IPS DF 4.7 (cell line): ENCODE data around the gene LSM2.

ENCODE experiments used
- DNase-seq: peaks from one replicate; pipeline ENCODE4 v3.0.0-alpha.2; 2013; ENCODE audit warnings: low spot score; ENCODE audit errors: extremely low read depth

Gene LSM2

DNA sequence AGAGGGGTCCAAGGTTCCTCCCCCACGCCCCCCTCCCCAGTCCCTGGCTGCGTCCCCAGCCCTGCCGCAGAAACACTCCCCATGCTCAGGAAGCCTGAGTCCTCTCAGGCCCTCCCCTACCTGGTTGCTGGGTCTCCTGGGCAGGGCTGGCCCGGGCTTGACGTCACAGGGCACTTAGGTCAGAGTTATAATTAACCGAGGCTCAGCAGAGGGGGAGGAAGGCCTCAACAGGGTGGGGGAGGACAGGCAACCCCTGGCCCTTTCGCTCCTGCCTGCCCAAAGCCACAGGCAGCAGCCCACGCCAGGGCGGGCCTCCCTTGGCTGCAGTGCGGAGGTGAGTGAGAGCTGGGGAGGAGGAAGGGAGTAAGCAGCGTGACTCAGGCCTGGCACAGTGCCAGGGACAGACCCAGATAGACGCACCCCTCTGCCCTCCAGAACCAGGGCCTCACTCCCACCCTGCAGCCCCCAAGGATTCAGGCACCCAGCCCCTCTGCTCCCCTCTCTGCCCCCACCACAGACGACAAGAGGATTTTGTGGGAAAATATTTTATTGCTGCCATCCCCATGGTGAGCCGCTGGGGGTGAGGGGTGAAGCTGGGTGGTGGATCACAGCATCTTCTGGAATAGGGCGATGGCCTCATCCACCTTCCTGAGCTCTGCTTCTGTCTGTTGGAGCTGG lies 29.6 kb downstream of the LSM2 start, which contains the start of gene VWA7:
Gene VWA7 (minus strand): TSS at position 340 of the 678 bp plus-strand sequence. CDS start 549 bp downstream, outside the sequence.
- no peak for DNase-seq

DNA sequence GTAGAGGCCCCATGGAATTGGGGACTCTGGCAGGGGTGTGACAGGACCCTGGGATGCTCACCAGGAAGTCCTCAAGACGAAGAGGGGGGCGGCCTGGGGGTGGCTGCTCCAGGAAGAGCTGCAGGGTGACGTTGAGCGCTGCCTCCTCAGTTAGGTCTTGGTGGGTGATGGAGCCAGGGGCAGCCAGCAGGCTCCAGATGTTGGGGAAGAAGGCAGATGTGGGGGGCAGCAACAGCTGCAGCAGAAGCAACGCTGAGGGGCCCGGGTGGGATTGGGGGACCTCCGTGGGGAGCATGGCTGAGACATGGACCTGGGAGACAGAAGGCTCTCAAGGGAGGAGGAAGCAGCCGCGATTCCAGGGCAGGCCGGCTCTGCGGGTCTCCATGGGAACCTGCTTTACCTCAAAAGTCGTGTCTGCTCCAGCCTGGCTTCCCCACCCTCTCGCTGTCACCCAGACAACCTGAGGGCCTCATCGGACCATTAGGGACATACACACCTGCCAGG lies 30.2 kb downstream of the LSM2 start:
- no peak for DNase-seq

- DNase-seq: no peak
Measured at GRCh38 chr6:31775633-31776484, 30.9 kb downstream of the LSM2 start.

DNA sequence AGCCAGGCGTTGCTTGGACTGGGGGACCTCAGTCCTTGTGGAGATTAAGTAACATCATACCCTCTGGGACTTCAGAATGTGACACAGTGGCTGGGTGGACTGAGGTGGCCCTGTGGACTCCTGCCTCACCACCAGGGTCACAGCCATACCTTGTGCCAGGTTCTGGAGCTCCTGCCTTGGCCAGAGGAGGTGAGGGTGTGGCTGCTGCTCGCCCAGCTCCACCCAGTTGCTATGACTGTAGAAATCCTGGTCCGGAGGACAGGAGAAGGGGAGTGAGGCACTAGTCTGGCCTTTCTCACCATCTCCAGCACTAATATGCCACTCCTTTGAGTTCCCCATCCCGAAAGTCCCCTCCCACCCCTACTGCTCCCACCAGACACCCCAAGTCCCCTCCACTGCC lies 31.6 kb downstream of the LSM2 start:
- no peak for DNase-seq

GRCh38 chr6:31771992-31772358 lies 34.8 kb downstream of the LSM2 start:
- no peak for DNase-seq

- no peak for DNase-seq
Measured at GRCh38 chr6:31770860-31771259, 35.9 kb downstream of the LSM2 start.

DNA sequence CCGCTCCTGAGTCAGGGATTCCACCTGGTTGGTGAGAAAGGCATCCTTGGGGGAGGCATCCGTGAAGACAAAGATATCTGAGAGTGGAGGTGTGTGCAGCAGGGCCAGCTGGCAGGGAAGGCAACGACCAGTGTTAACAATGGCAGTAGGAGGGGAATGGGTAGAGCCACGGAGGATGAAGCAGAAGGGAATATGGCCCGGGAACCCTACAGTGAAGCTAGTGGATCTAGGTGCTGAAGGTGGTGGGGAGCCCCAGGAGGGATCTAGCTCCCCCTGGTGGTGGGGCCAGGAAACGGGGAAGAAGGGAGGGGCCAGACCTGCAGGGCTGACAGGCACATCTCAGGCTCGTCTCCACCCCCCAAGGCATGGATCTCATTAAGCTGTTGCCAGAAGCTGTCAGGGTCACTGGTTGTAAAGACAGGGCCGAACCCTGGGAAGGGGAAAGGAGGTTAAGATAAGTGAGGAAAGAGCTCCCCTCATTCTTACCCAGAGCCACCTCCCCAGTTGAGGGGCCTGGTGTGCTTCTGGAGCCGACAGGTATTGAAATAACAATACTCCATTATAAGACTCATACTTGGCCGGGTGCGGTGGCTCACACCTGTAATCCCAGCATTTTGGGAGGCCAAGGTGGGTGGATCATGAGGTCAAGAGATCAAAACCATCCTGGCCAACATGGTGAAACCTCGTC lies 36.9 kb downstream of the LSM2 start:
- DNase-seq: no peak

DNA sequence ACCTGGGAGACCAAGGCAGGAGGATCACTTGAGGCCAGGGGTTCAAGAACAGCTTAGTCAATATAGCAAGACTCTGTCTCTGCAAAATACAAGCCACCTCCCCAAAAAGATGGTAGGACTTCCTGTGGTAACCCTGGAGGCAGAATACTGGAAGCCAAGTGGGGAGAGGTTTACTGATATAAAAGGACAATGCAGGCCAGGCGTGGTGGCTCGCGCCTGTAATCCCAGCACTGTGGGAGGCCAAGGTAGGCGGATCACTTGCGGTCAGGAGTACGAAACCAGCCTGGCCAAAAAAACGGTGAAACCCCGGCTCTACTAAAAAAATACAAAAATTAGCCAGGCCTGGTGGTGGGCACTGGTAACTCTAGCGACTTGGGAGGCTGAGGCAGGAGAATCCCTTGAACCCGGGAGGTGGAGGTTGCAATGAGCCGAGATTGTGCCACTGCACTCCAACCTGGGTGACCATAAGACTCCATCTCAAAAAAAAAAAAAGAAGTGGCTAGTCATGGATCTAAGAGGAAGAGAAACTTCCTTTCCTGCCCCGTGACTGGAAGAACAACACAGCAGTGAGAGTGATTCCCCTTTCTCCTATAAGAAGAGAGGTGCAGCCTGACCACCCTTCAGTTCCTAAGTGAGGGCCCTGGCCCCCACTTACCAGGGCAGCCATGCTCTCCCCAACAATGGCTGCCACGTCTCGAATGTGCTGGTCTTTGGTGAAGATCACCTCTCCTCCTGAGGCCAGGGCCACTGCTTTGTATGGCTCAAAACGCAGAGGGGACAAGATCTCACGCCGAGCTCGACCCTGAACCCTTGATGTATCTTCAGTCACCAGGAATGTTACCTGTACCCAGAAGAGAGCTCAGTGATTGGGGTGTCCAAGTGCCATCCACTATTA lies 38.2 kb downstream of the LSM2 start:
- no peak for DNase-seq

DNA sequence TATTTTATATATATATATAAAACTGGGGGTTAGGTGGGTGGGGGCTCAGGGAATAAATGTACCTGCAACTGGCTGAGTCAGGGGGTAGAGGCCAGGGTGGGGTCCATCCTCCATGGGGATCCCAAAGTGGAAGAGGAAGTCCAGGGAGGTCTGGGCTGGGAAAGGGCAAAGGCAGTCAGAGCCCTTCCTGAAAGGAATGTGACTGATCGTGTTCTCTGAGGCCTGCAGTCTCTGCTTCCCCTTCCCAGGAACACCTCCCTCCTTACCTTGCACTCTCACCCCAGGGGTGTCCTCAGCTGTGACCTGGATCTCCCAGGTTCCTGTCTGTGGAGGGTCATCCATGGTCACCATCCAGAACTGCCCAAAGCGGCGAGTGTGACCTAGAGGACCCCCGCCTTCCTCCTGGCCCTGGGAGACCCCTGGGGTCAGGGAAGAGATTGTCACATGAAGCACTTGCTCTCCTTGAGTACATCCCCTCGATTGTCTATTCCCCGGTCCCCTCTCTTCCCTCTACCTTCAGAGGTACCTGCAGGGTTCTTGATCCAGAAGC lies 39.6 kb downstream of the LSM2 start:
- DNase-seq: no peak

- DNase-seq: no peak
Measured at GRCh38 chr6:31765910-31766794, 40.6 kb downstream of the LSM2 start.

- DNase-seq: no peak
Measured at GRCh38 chr6:31765559-31765909, 41.2 kb downstream of the LSM2 start.

DNA sequence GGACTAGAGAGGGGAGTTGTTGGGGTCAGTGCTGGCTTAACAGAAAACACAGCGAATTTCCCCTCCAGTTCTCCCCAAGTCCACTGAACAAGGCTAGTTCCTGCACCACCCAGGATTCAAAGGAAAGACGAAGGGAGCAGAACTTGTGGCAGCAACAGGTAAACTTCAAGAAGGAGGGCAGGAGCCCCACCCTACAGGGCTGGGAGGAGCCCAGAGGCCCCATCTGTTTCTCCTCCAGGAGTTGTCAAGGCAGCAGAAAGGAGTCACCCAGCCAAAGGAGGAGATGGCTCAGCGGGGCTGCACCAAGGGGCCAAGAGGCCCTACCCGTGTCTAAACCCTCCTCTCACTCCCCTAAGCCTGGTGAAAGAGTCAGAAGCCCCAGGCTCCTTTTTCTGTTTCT lies 42.6 kb downstream of the LSM2 start:
- DNase-seq: no peak

DNA sequence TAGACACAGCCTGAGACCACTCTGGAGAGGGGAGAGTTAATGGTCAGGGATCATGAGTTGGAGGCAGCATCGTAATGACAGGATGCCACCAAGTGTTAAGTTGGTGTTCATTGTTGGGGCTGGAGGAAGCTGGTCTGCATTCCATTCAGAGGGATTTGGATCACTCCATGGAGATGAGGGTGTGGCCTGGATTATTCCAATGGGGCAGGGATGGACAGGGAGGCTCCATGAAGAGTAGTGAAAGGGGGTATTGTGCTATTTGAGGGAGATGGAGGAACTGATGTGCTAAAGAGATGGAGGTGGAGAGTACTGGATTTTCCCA lies 43.2 kb downstream of the LSM2 start:
- no peak for DNase-seq

DNA sequence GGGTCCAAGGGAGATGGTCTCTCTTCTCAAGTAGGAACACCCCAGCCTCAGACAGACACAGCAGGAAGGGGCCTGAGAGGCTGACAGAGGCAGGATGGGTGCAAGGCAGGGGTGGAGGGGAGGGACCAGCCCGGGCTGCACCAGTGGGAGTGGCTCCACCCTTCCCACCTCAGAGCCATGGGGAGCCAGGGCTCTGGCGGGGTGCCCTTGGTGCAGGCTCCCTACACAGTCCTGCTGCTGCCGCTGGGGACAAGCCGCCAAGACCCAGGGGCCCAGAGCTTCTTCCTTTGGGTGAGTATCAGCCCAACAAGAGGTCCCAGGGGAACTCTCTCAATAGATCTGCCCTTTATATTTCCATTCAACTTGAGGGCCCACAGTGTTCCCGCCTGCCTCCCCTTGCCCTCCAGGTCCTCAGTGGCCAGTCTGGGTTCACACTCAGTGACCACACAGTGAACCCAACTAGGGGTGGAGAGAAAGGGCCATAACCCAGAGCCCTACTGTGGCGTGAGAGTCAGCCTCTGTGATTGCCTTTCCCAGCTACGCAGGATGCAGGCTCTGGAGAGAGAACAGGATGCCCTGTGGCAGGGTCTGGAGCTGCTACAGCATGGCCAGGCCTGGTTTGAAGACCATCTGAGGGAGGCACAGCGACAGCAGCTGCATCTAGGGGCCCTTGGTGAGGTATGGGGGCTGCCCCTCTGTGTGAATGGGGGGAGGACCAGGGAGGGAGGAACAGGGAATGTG lies 43.7 kb downstream of the LSM2 start:
- no peak for DNase-seq

DNA sequence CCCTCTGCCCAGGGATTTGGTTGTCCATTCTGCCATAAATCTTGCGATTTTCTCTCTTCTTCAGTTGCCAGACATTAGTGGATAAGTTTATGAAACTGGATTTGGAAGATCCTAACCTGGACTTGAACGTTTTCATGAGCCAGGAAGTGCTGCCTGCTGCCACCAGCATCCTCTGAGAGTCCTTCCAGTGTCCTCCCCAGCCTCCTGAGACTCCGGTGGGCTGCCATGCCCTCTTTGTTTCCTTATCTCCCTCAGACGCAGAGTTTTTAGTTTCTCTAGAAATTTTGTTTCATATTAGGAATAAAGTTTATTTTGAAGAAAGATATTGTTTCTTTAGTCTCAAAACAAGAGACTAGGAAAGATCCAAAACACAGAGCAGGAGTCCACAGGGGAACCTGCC lies 44.4 kb downstream of the LSM2 start, which contains the start of gene SAPCD1:
Gene SAPCD1 (plus strand): TSS at position 301 of the 400 bp plus-strand sequence. CDS start 399 bp downstream, outside the sequence.
- no peak for DNase-seq

- no peak for DNase-seq
Measured at GRCh38 chr6:31761343-31761742, 45.4 kb downstream of the LSM2 start.

GRCh38 chr6:31760790-31761189 lies 46.0 kb downstream of the LSM2 start:
- no peak for DNase-seq

- no peak for DNase-seq
Measured at GRCh38 chr6:31758281-31758680, 48.5 kb downstream of the LSM2 start.

- no peak for DNase-seq
Measured at GRCh38 chr6:31752739-31753319, 53.9 kb downstream of the LSM2 start.
